GM10248 (cell line): ENCODE measurements around the gene C2CD3.

Experiments used
- CTCF ChIA-PET: fragments of 300-600 bp; sonication (Branson Sonifier 250); formaldehyde crosslinking; extraction: SDS; loops from one replicate; lab custom pipeline; 2021; ENCODE audit warnings: antibody characterized with exemption; lab: Yijun Ruan, JAX
- POLR2A ChIA-PET: fragments of 350-650 bp; sonication (Branson Sonifier 250); formaldehyde crosslinking; extraction: SDS; loops from one replicate; lab custom pipeline; 2020; ENCODE audit warnings: antibody characterized with exemption; lab: Yijun Ruan, JAX
- DNase-seq: peaks from one replicate; pipeline ENCODE4 v3.0.0; 2012; ENCODE audit errors: extremely low spot score
- CTCF ChIP-seq: IDR thresholded peaks from 2 replicates; pipeline ENCODE4 v1.5.1; 2012; ENCODE audit warnings: mild to moderate bottlenecking, low read depth; ENCODE audit errors: extremely low read depth, missing control alignments, control extremely low read depth

The C2CD3 gene

GRCh38 chr11:74182635-74183034 lies 11.8 kb upstream of the C2CD3 start:
- ChIA-PET CTCF (interaction anchor here (1.0 to 2.6 kb wide), 3 partner anchors 11 to 22 kb away, joined by 4 to 16 read pairs (median 4); partner anchors contain the start of genes C2CD3 and PPME1), POLR2A (interaction anchor here (1.2 kb wide), 1 partner anchor 12 kb away, joined by 3 read pairs; the partner anchor contains the start of genes C2CD3 and PPME1)
- DNase-seq: no peak
- TF ChIP-seq CTCF: no peak

GRCh38 chr11:74179234-74180052 lies 8.6 kb upstream of the C2CD3 start:
- no peak for TF ChIP-seq CTCF
- no peak for DNase-seq
- ChIA-PET CTCF (no interaction called here), POLR2A (no interaction called here)

GRCh38 chr11:74175920-74176319 lies 5.1 kb upstream of the C2CD3 start:
- no peak for DNase-seq
- CTCF ChIA-PET: interaction anchor here (1.0 to 1.3 kb wide), 2 partner anchors 16 to 212 kb away, joined by 3 read pairs; no protein-coding TSS in a partner anchor
- POLR2A ChIA-PET: interaction anchor here (0.7 kb wide), 1 partner anchor 786 kb away, joined by 3 read pairs; no protein-coding TSS in a partner anchor
- TF ChIP-seq CTCF: no peak

GRCh38 chr11:74171997-74172396 lies 1.2 kb upstream of the C2CD3 start:
- CTCF ChIA-PET: interaction anchor here (1.2 to 2.6 kb wide), 2 partner anchors 12 to 33 kb away, joined by 3 to 16 read pairs; no protein-coding TSS in a partner anchor
- POLR2A ChIA-PET: interaction anchor here (0.9 to 1.6 kb wide), 2 partner anchors 9 to 192 kb away, joined by 4 read pairs; no protein-coding TSS in a partner anchor
- TF ChIP-seq CTCF: no peak
- DNase-seq: no peak

GRCh38 chr11:74171630-74171968 lies 797 bp upstream of the C2CD3 start:
- POLR2A ChIA-PET: interaction anchor here (0.9 to 1.6 kb wide), 7 partner anchors 9 to 192 kb away, joined by 3 to 7 read pairs (median 4); partner anchors contain the start of gene UCP2
- DNase-seq: no peak
- CTCF ChIA-PET: interaction anchor here (0.8 to 2.6 kb wide), 9 partner anchors 10 to 208 kb away, joined by 3 to 16 read pairs (median 3); no protein-coding TSS in a partner anchor
- TF ChIP-seq CTCF: no peak

GRCh38 chr11:74169738-74170458 lies 904 bp downstream of the C2CD3 start:
- TF ChIP-seq CTCF: no peak
- DNase-seq: no peak
- ChIA-PET POLR2A (no interaction called here), CTCF (interaction anchor here (1.0 to 2.6 kb wide), 4 partner anchors 8 to 156 kb away, joined by 3 to 16 read pairs (median 4); no protein-coding TSS in a partner anchor)
